ENCODE measurements around the gene CPM. TPM values are rescaled to one million over a fixed set of nuclear protein-coding genes. Genes with fewer than 3 reads are reported as not detected.

The CPM gene
- total and polyA plus RNA-seq, 10 of the 15 experiments (the other 5 are each of a cell fraction or from before 2014, with no cell fraction given), result 0.06 to 1.7 (median 0.41) TPM

DNA sequence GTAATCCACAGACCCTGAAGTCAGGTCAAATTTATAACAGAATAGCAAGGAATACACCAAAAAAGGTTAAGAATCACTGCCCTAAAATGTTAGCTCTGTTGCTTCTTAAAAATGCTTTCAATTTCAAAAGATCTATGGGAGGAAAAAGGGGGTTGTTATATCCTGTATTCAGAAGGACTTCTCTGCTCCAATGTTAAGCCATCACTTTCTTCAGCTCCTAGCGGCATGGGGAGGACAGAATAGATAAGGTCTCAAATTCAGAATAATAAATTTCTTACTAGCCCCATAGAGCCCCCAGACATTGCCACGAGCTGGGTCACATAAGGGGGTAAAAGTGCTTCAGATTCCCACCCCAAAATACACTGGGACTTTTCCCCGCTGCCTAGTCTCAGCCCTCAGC lies 49.8 kb downstream of the CPM start:
- H3K4me2 ChIP-seq (ENCODE audit: control insufficient read depth, insufficient read depth), result no peak overlapping the region
- intact Hi-C loops (cut with micrococcal nuclease; ENCODE audit: unreplicated experiment), result no loop called here
- TF ChIP-seq NFXL1 (IDR thresholded peaks at IDR 0.05; ENCODE audit: borderline replicate concordance) (no peak), EP300 (IDR thresholded peaks at IDR 0.05; ENCODE audit: borderline replicate concordance in 1 of 2, control insufficient read depth in 1 of 2, low read depth in 2 of 2, low read length in 2 of 2) (no peak), CBX5 (IDR thresholded peaks at IDR 0.05; ENCODE audit: low read depth) (no peak), MEF2B (IDR thresholded peaks at IDR 0.05; ENCODE audit: partially characterized antibody, poor library complexity, severe bottlenecking) (no peak), YY1 (IDR thresholded peaks at IDR 0.05; ENCODE audit: low read depth, low read length) (no peak), SPI1 (IDR thresholded peaks at IDR 0.05; ENCODE audit: borderline replicate concordance, insufficient read depth, low read depth, low read length) (no peak), KAT2A (conservative IDR thresholded peaks at IDR 0.05; ENCODE audit: control insufficient read depth, low read depth, low read length) (no peak), MTA2 (IDR thresholded peaks at IDR 0.05; ENCODE audit: low read depth) (no peak), TAF1 (IDR thresholded peaks at IDR 0.05; ENCODE audit: borderline replicate concordance, low read depth, low read length) (no peak), ZZZ3 (IDR thresholded peaks at IDR 0.05; ENCODE audit: control insufficient read depth, insufficient read length, low read depth) (no peak), SRF (IDR thresholded peaks at IDR 0.05; ENCODE audit: low read depth in 2 of 2, low read length in 2 of 2) (no peak), SMAD5 (IDR thresholded peaks at IDR 0.05; ENCODE audit: low read depth) (no peak), HCFC1 (IDR thresholded peaks at IDR 0.05; ENCODE audit: low read length) (no peak), PML (IDR thresholded peaks at IDR 0.05; ENCODE audit: low read length) (no peak), CHD4 (IDR thresholded peaks at IDR 0.05) (no peak)
- TF ChIP-seq, protein P1, sequence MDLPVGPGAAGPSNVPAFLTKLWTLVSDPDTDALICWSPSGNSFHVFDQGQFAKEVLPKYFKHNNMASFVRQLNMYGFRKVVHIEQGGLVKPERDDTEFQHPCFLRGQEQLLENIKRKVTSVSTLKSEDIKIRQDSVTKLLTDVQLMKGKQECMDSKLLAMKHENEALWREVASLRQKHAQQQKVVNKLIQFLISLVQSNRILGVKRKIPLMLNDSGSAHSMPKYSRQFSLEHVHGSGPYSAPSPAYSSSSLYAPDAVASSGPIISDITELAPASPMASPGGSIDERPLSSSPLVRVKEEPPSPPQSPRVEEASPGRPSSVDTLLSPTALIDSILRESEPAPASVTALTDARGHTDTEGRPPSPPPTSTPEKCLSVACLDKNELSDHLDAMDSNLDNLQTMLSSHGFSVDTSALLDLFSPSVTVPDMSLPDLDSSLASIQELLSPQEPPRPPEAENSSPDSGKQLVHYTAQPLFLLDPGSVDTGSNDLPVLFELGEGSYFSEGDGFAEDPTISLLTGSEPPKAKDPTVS (IDR thresholded peaks at IDR 0.05; ENCODE audit: low read depth, low read length), result no peak
- TF ChIP-seq, protein P2, sequence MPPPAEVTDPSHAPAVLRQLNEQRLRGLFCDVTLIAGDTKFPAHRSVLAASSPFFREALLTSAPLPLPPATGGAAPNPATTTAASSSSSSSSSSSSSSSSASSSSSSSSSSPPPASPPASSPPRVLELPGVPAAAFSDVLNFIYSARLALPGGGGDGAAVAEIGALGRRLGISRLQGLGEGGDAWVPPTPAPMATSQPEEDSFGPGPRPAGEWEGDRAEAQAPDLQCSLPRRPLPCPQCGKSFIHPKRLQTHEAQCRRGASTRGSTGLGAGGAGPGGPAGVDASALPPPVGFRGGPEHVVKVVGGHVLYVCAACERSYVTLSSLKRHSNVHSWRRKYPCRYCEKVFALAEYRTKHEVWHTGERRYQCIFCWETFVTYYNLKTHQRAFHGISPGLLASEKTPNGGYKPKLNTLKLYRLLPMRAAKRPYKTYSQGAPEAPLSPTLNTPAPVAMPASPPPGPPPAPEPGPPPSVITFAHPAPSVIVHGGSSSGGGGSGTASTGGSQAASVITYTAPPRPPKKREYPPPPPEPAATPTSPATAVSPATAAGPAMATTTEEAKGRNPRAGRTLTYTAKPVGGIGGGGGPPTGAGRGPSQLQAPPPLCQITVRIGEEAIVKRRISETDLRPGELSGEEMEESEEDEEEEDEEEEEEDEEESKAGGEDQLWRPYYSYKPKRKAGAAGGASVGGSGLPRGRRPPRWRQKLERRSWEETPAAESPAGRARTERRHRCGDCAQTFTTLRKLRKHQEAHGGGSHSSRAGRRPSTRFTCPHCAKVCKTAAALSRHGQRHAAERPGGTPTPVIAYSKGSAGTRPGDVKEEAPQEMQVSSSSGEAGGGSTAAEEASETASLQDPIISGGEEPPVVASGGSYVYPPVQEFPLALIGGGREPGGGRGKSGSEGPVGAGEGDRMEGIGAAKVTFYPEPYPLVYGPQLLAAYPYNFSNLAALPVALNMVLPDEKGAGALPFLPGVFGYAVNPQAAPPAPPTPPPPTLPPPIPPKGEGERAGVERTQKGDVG (CRISPR knock-in tag; IDR thresholded peaks at IDR 0.05), result no peak
- FAIRE-seq, result no peak
- no peaks in the 10 kb centered on the region for H3K36me3 ChIP-seq (ENCODE audit: control insufficient read depth in 2 of 2, insufficient read depth in 2 of 2, low read length in 1 of 2)
- H3K27me3 ChIP-seq (replicated peaks in 1 of 2; ENCODE audit: control insufficient read depth in 2 of 2, insufficient read depth in 2 of 2, low read length in 1 of 2), result no peaks in the 10 kb centered on the region
- no TSS peak for BruUV-seq (replicated peaks)
- no peaks in the 10 kb centered on the region for H3K4me1 ChIP-seq (ENCODE audit: control insufficient read depth, insufficient read depth, low read length)
- H3K27ac ChIP-seq (ENCODE audit: control insufficient read depth, insufficient read depth), result no peak overlapping the region
- ATAC-seq, result no peak
- DNase-seq (ENCODE audit: low read depth, low spot score), result no peak
- no peaks in the 10 kb centered on the region for H3K79me2 ChIP-seq (ENCODE audit: control insufficient read depth, insufficient read depth, low read length)
- no peaks in the 10 kb centered on the region for H3K9me3 ChIP-seq (replicated peaks; ENCODE audit: control insufficient read depth, insufficient read depth, low read length)
- ChIA-PET RAD21 (ENCODE audit: unreplicated experiment) (interaction anchor here (1.3 kb wide), 1 partner anchor 16 kb away, joined by 3 read pairs; no protein-coding TSS in a partner anchor), POLR2A (no interaction called here), CTCF (interaction anchor here (1.0 to 1.1 kb wide), 2 partner anchors 46 to 660 kb away, joined by 3 read pairs; no protein-coding TSS in a partner anchor), SMC1A (ENCODE audit: uncharacterized antibody, unreplicated experiment) (interaction anchor here (0.7 to 1.6 kb wide), 2 partner anchors 15 to 1943 kb away, joined by 3 to 4 read pairs; no protein-coding TSS in a partner anchor)
- H2AFZ ChIP-seq (ENCODE audit: control insufficient read depth, low read depth, low read length), result no peak overlapping the region
- H3K9ac ChIP-seq (ENCODE audit: control insufficient read depth, insufficient read depth, low read length), result no peak overlapping the region
- in situ Hi-C loops (cut with MboI), result no loop called here
- H3K4me3 ChIP-seq, result no peak overlapping the region
- H4K20me1 ChIP-seq (ENCODE audit: control insufficient read depth, insufficient read depth), result no peaks in the 10 kb centered on the region
- 49% methylated on average over 3 of the region's 3 CpGs for WGBS (ENCODE audit: insufficient coverage, insufficient replicate concordance, low lambda C conversion rate, missing lambda C conversion rate)

All from GM12878 (cell line).